ENCODE data around the gene AP2M1.

Gene AP2M1

GRCh38 chr3:184175981-184176376, 1.3 kb downstream of the AP2M1 start:
- POLR2A ChIA-PET (ENCODE audit: low non-redundant PET): no interaction called here
- TF ChIP-seq CTCF (conservative IDR thresholded peaks at IDR 0.05; ENCODE audit: low read depth): no peak
- no peak for DNase-seq (ENCODE audit: low spot score)
- H3K27ac ChIP-seq: peak overlapping the region; percentile 94
- CTCF ChIA-PET: interaction anchor here (0.9 to 1.2 kb wide), 2 partner anchors 74 to 113 kb away, joined by 3 to 4 read pairs; no protein-coding TSS in a partner anchor

- H3K27ac ChIP-seq: peak overlapping the region; percentile 94
- no peak for TF ChIP-seq CTCF (conservative IDR thresholded peaks at IDR 0.05; ENCODE audit: low read depth)
- CTCF ChIA-PET: interaction anchor here (0.8 to 1.2 kb wide), 3 partner anchors 50 to 113 kb away, joined by 3 to 6 read pairs (median 4); no protein-coding TSS in a partner anchor
- POLR2A ChIA-PET (ENCODE audit: low non-redundant PET): interaction anchor here (0.5 to 0.9 kb wide), 3 partner anchors 10 to 18 kb away, joined by 3 to 5 read pairs (median 4); partner anchors contain the start of gene ABCF3
- DNase-seq (ENCODE audit: low spot score): peak; percentile 92
Measured at GRCh38 chr3:184176377-184177330, 2.0 kb downstream of the AP2M1 start.

- TF ChIP-seq CTCF (conservative IDR thresholded peaks at IDR 0.05; ENCODE audit: low read depth): no peak
- ChIA-PET POLR2A (ENCODE audit: low non-redundant PET) (interaction anchor here (0.5 to 0.9 kb wide), 3 partner anchors 9 to 19 kb away, joined by 3 to 5 read pairs (median 4); partner anchors contain the start of gene ABCF3), CTCF (interaction anchor here (0.8 to 1.2 kb wide), 2 partner anchors 49 to 73 kb away, joined by 4 to 6 read pairs; no protein-coding TSS in a partner anchor)
- H3K27ac ChIP-seq: peak overlapping the region; percentile 94
- DNase-seq (ENCODE audit: low spot score): no peak
Measured at GRCh38 chr3:184177331-184177731, 2.7 kb downstream of the AP2M1 start.

- no peak for DNase-seq (ENCODE audit: low spot score)
- no peak for TF ChIP-seq CTCF (conservative IDR thresholded peaks at IDR 0.05; ENCODE audit: low read depth)
- ChIA-PET POLR2A (ENCODE audit: low non-redundant PET) (no interaction called here), CTCF (no interaction called here)
- H3K27ac ChIP-seq: peak overlapping the region; percentile 94
Measured at GRCh38 chr3:184177767-184178306, 3.2 kb downstream of the AP2M1 start.

- TF ChIP-seq CTCF (conservative IDR thresholded peaks at IDR 0.05; ENCODE audit: low read depth): no peak
- ChIA-PET CTCF (interaction anchor here (0.7 kb wide), 1 partner anchor 33 kb away, joined by 4 read pairs; no protein-coding TSS in a partner anchor), POLR2A (ENCODE audit: low non-redundant PET) (no interaction called here)
- H3K27ac ChIP-seq: peak overlapping the region; percentile 94; the same call in 1 of the 2 replicates
- DNase-seq (ENCODE audit: low spot score): no peak
Measured at GRCh38 chr3:184178521-184179138, 4.0 kb downstream of the AP2M1 start.

GRCh38 chr3:184180165-184180564, 5.5 kb downstream of the AP2M1 start:
- TF ChIP-seq CTCF (conservative IDR thresholded peaks at IDR 0.05; ENCODE audit: low read depth): no peak
- no peak for DNase-seq (ENCODE audit: low spot score)
- peak overlapping the region; percentile 32 for H3K27ac ChIP-seq
- ChIA-PET POLR2A (ENCODE audit: low non-redundant PET) (interaction anchor here (0.5 to 1.1 kb wide), 2 partner anchors 50 to 77 kb away, joined by 3 to 4 read pairs; no protein-coding TSS in a partner anchor), CTCF (interaction anchor here (0.6 kb wide), 2 partner anchors 24 to 121 kb away, joined by 3 to 4 read pairs; no protein-coding TSS in a partner anchor)

Data from RWPE1 (cell line).